Astrocyte (in vitro differentiated cells and primary cell): ENCODE results near the gene CLMP. TPM values are rescaled to one million over a fixed set of nuclear protein-coding genes. Genes with fewer than 3 reads are reported as not detected.

Experiments used
- DNase-seq: peaks from one replicate; pipeline ENCODE4 v3.0.0-alpha.2; 2010; ENCODE audit warnings: low read depth
- FAIRE-seq: peaks from 2 replicates; lab custom pipeline; 2011; peaks lifted over from hg19 to GRCh38; lab: Jason Lieb, UNC
- H2AFZ ChIP-seq: 2 replicates; pipeline ENCODE4 v1.6.0; 2012; ENCODE audit warnings: low read depth, low read length, inconsistent platforms
- H3K27ac ChIP-seq: 2 replicates; pipeline ENCODE4 v1.5.1; 2011; ENCODE audit warnings: low read depth, low read length, inconsistent platforms
- H3K27me3 ChIP-seq: 2 replicates; pipeline ENCODE4 v1.6.0; 2011; ENCODE audit warnings: low read length, inconsistent platforms; ENCODE audit not compliant: insufficient read depth
- H3K36me3 ChIP-seq: 2 replicates; pipeline ENCODE4 v1.5.1; 2011; ENCODE audit warnings: low read length, inconsistent platforms; ENCODE audit not compliant: insufficient read depth
- H3K4me1 ChIP-seq: 2 replicates; pipeline ENCODE4 v1.5.1; 2011; ENCODE audit warnings: low read length, inconsistent platforms; ENCODE audit not compliant: insufficient read depth
- H3K4me2 ChIP-seq: 2 replicates; pipeline ENCODE4 v1.6.0; 2012; ENCODE audit warnings: low read length, inconsistent platforms
- H3K4me3 ChIP-seq: 2 replicates; pipeline ENCODE4 v1.5.1; 2011; ENCODE audit warnings: low read depth, mild to moderate bottlenecking, low read length, inconsistent platforms; ENCODE audit not compliant: insufficient read depth
- H3K79me2 ChIP-seq: 2 replicates; pipeline ENCODE4 v1.6.0; 2012; ENCODE audit warnings: mild to moderate bottlenecking, low read length, inconsistent platforms; ENCODE audit not compliant: insufficient read depth
- H3K9ac ChIP-seq: 2 replicates; pipeline ENCODE4 v1.6.0; 2012; ENCODE audit warnings: mild to moderate bottlenecking, low read length, inconsistent platforms
- H3K9me3 ChIP-seq: 2 replicates; pipeline ENCODE4 v1.5.1; 2012; ENCODE audit warnings: low read depth, mild to moderate bottlenecking, low read length, inconsistent platforms; ENCODE audit not compliant: insufficient read depth
- H4K20me1 ChIP-seq: 2 replicates; pipeline ENCODE4 v1.6.0; 2012; ENCODE audit warnings: low read length, inconsistent platforms; ENCODE audit not compliant: insufficient read depth
- H3K27ac Mint-ChIP-seq: one replicate; pipeline ENCODE4 v1.8.0; 2021; ENCODE audit warnings: mild to moderate bottlenecking, mixed read lengths; ENCODE audit not compliant: unreplicated experiment
- H3K27me3 Mint-ChIP-seq: one replicate; pipeline ENCODE4 v1.8.0; 2021; ENCODE audit warnings: low read depth, mixed read lengths; ENCODE audit not compliant: unreplicated experiment
- H3K36me3 Mint-ChIP-seq: one replicate; pipeline ENCODE4 v1.8.0; 2021; ENCODE audit warnings: low read depth, mixed read lengths; ENCODE audit not compliant: unreplicated experiment
- H3K4me1 Mint-ChIP-seq: one replicate; pipeline ENCODE4 v1.8.0; 2021; ENCODE audit warnings: low read depth, mixed read lengths; ENCODE audit not compliant: unreplicated experiment
- H3K4me3 Mint-ChIP-seq: one replicate; pipeline ENCODE4 v1.8.0; 2021; ENCODE audit warnings: mild to moderate bottlenecking, moderate library complexity, mixed read lengths; ENCODE audit not compliant: unreplicated experiment
- H3K9me3 Mint-ChIP-seq: one replicate; pipeline ENCODE4 v1.8.0; 2021; ENCODE audit warnings: mild to moderate bottlenecking, mixed read lengths; ENCODE audit not compliant: unreplicated experiment
- EZH2 ChIP-seq: IDR thresholded peaks from 2 replicates; pipeline ENCODE4 v1.6.1; 2012; ENCODE audit warnings: mild to moderate bottlenecking, low read length, inconsistent platforms; ENCODE audit not compliant: insufficient read depth
- total RNA-seq: library from RNA; stranded (reverse); gene quantifications from 2 replicates; pipeline ENCODE4 v1.2.1, GENCODE V29; 2021
- TF ChIP-seq, protein P1 (sequence below): IDR thresholded peaks from 2 replicates; pipeline ENCODE4 v1.5.1; 2011; ENCODE audit warnings: low read depth, mild to moderate bottlenecking, inconsistent platforms, low read length, moderate library complexity; ENCODE audit not compliant: insufficient read depth

CLMP gene
- total RNA-seq, 1 donor from 2014 or later = 16.0 TPM

DNA sequence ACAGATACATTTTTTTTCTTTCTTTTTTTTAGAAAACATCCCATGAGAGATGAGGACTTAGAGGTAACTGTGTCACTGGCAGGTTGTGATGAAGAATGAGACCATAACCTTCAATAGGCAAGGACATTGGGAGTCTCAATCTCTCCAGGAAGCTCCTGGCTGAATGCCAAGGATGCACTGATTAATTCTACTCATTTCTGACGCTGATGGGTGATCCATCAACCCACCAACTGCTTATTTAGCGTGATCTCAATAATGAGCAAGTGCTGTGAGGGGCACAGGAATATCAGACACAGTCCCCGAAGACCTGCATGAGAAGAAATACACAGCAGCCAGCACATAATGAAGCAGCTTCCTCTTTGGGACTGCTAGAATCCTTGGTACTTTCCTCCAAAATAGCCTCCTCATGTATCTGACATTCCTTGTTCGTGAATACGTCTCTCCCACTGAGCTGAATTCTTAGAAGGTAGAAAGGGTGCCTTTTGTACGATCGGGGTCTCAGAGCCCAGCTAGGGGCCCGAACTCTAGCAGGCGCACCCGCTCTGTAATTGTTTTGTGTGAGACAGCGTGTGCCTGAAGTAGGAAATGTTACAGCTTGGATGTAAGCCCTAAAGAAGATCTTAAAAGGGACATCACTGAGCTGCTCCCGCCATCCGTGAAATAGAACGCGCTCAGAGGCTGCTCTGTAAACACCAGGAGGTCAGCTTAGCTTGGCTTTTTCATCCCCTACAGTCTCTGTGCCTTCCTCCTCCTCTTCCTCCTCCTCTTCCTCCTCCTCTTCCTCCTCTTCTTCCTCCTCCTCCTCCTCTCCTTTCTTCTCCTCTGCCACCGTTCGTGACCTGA, 7.2 kb downstream of the CLMP start:
- H3K4me2 ChIP-seq = peak overlapping the region; percentile 88
- no peaks in the 10 kb centered on the region for H3K36me3 ChIP-seq
- Mint-ChIP-seq H3K27ac (peak overlapping the region; percentile 92), H3K9me3 (no peaks in the 10 kb centered on the region), H3K27me3 (peaks cover 9% of the 10 kb centered on the region), H3K4me3 (peak overlapping the region; percentile 73), H3K36me3 (peaks cover 4% of the 10 kb centered on the region), H3K4me1 (peaks cover 31% of the 10 kb centered on the region)
- peak overlapping the region; percentile 61 for H2AFZ ChIP-seq
- TF ChIP-seq EZH2 = no peak
- TF ChIP-seq, protein P1, sequence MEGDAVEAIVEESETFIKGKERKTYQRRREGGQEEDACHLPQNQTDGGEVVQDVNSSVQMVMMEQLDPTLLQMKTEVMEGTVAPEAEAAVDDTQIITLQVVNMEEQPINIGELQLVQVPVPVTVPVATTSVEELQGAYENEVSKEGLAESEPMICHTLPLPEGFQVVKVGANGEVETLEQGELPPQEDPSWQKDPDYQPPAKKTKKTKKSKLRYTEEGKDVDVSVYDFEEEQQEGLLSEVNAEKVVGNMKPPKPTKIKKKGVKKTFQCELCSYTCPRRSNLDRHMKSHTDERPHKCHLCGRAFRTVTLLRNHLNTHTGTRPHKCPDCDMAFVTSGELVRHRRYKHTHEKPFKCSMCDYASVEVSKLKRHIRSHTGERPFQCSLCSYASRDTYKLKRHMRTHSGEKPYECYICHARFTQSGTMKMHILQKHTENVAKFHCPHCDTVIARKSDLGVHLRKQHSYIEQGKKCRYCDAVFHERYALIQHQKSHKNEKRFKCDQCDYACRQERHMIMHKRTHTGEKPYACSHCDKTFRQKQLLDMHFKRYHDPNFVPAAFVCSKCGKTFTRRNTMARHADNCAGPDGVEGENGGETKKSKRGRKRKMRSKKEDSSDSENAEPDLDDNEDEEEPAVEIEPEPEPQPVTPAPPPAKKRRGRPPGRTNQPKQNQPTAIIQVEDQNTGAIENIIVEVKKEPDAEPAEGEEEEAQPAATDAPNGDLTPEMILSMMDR = no peak
- H3K27me3 ChIP-seq = no peaks in the 10 kb centered on the region
- H3K4me1 ChIP-seq = peaks cover 40% of the 10 kb centered on the region
- peak overlapping the region; percentile 53 for H3K4me3 ChIP-seq
- peak; percentile 57 for DNase-seq
- H4K20me1 ChIP-seq = no peaks in the 10 kb centered on the region
- H3K27ac ChIP-seq = peak overlapping the region; percentile 95
- H3K79me2 ChIP-seq = peaks cover 78% of the 10 kb centered on the region
- FAIRE-seq = peak; percentile 68
- H3K9me3 ChIP-seq = no peaks in the 10 kb centered on the region
- H3K9ac ChIP-seq = peak overlapping the region; percentile 88

DNA sequence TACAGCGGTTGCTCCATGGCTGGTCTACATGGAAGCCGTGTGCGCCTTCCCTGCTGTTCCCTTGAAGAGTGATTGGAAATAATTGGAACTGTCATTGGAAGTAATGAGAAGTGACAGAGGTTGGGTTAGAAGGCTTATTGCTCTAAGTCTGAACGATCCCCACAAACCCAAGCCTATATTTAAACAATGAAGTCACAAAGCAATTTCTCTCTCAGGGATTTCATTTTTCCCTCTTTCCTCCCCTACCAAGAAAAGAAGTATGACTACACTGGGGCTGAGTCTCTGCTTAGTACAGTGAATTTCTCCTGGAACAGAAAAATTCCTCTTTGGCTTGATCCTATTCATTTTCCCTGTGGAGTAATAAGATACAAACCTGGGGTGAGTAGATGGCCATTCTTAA, 7.8 kb downstream of the CLMP start:
- TF ChIP-seq EZH2 = no peak
- TF ChIP-seq, protein P1 = no peak
- peak overlapping the region; percentile 88 for H3K9ac ChIP-seq

DNA sequence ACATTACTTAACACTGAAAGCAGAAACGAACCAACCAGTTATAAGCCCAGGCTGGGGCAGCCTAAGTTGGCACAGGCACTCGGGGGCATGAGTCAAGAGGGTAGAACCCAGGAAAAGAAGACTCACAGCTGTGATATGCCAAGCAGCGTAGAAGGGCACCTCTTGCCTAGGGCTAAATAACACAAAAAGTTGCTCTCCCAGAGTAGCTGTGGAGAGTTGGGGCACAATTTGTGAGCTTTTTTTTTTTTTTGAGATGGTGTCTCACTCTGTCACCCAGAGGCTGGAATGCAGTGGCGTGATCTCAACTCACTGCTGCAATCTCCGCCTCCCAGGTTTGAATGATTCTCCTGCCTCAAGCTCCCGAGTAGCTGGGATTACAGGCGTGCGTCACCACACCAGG, 8.8 kb downstream of the CLMP start:
- TF ChIP-seq, protein P1 = no peak
- no peaks in the 10 kb centered on the region for H3K27me3 Mint-ChIP-seq
- no peaks in the 10 kb centered on the region for H3K36me3 ChIP-seq
- no peak overlapping the region for H3K9ac ChIP-seq
- no peak overlapping the region for H3K4me3 ChIP-seq
- H3K79me2 ChIP-seq = peaks cover 78% of the 10 kb centered on the region
- no peak for FAIRE-seq
- H3K27ac Mint-ChIP-seq = no peak overlapping the region
- H3K27ac ChIP-seq = no peak overlapping the region
- no peaks in the 10 kb centered on the region for H4K20me1 ChIP-seq
- no peaks in the 10 kb centered on the region for H3K9me3 Mint-ChIP-seq
- H3K4me3 Mint-ChIP-seq = no peak overlapping the region
- peaks cover 9% of the 10 kb centered on the region for H3K36me3 Mint-ChIP-seq
- peaks cover 40% of the 10 kb centered on the region for H3K4me1 ChIP-seq
- no peaks in the 10 kb centered on the region for H3K27me3 ChIP-seq
- no peak overlapping the region for H3K4me2 ChIP-seq
- no peaks in the 10 kb centered on the region for H3K9me3 ChIP-seq
- peaks cover 31% of the 10 kb centered on the region for H3K4me1 Mint-ChIP-seq
- H2AFZ ChIP-seq = no peak overlapping the region
- DNase-seq = no peak

More for the DNA sequence above, 7.8 kb downstream of the CLMP start:
- peaks cover 40% of the 10 kb centered on the region for H3K4me1 ChIP-seq
- H2AFZ ChIP-seq = no peak overlapping the region
- H3K27me3 Mint-ChIP-seq = peaks cover 5% of the 10 kb centered on the region
- H3K27me3 ChIP-seq = no peaks in the 10 kb centered on the region
- peaks cover 6% of the 10 kb centered on the region for H3K36me3 Mint-ChIP-seq
- H3K9me3 ChIP-seq = no peaks in the 10 kb centered on the region
- H3K27ac ChIP-seq = peak overlapping the region; percentile 95
- peaks cover 31% of the 10 kb centered on the region for H3K4me1 Mint-ChIP-seq
- DNase-seq (no peak), FAIRE-seq (no peak)
- H3K27ac Mint-ChIP-seq = peak overlapping the region; percentile 92
- no peaks in the 10 kb centered on the region for H3K36me3 ChIP-seq
- H3K4me2 ChIP-seq = peak overlapping the region; percentile 88
- no peaks in the 10 kb centered on the region for H3K9me3 Mint-ChIP-seq
- no peak overlapping the region for H3K4me3 ChIP-seq
- no peaks in the 10 kb centered on the region for H4K20me1 ChIP-seq
- H3K79me2 ChIP-seq = peaks cover 78% of the 10 kb centered on the region
- no peak overlapping the region for H3K4me3 Mint-ChIP-seq
